CD14-positive monocyte (primary cell): ENCODE results near the gene COX6A2. TPM values are rescaled to one million over a fixed set of nuclear protein-coding genes. Genes with fewer than 3 reads are reported as not detected.

Experiments used
- DNase-seq, 3 donors: peaks; one replicate each; pipeline ENCODE4 v3.0.0-alpha.2; 2011 to 2022
- H2AFZ ChIP-seq: 2 replicates; pipeline ENCODE4 v1.6.0; 2012; ENCODE audit warnings: mild to moderate bottlenecking, low read depth, low read length, inconsistent platforms; ENCODE audit not compliant: insufficient read depth, poor library complexity, severe bottlenecking
- H3K27ac ChIP-seq, 2 donors: 1 replicate in 1 of 2; 2 replicates in 1 of 2; pipeline ENCODE4 v1.5.1; 2012 to 2013; ENCODE audit warnings: low read length in 2 of 2, control low read depth in 1 of 2, inconsistent platforms in 1 of 2, low read depth in 1 of 2, mild to moderate bottlenecking in 1 of 2
- H3K27me3 ChIP-seq, 2 donors: one replicate each; pipeline versions ENCODE4 v1.6.0 to v1.6.1; 2011 to 2013; ENCODE audit warnings: low read length in 2 of 2; ENCODE audit not compliant: control insufficient read depth in 2 of 2, insufficient read depth in 2 of 2
- H3K36me3 ChIP-seq, 2 donors: replicated peaks in 1 of 2; 1 replicate in 1 of 2; 2 replicates in 1 of 2; pipeline versions ENCODE4 v1.5.1 to v1.6.1; 2012 to 2013; ENCODE audit warnings: low read length in 2 of 2, control low read depth in 1 of 2, inconsistent platforms in 1 of 2, mild to moderate bottlenecking in 1 of 2; ENCODE audit not compliant: insufficient read depth in 2 of 2, control insufficient read depth in 1 of 2
- H3K4me1 ChIP-seq, 2 donors: 1 replicate in 1 of 2; 2 replicates in 1 of 2; pipeline versions ENCODE4 v1.5.1 to v1.6.1; 2012 to 2013; ENCODE audit warnings: low read length in 2 of 2, control low read depth in 1 of 2, inconsistent platforms in 1 of 2, mild to moderate bottlenecking in 1 of 2, moderate library complexity in 1 of 2; ENCODE audit not compliant: insufficient read depth in 2 of 2, control insufficient read depth in 1 of 2
- H3K4me2 ChIP-seq: replicated peaks from 2 replicates; pipeline ENCODE3; 2012; ENCODE audit warnings: low read length, moderate library complexity, mild to moderate bottlenecking; ENCODE audit not compliant: poor library complexity, severe bottlenecking; ENCODE audit errors: extremely low read depth
- H3K4me3 ChIP-seq, 3 experiments: fragments of 200-600 bp in 1 of 3; sonication (generic) in 1 of 3; replicated peaks in 1 of 3; 1 replicate in 2 of 3; 2 replicates in 1 of 3; pipeline ENCODE4 v1.5.1; 2011 to 2013; ENCODE audit warnings: low read length in 3 of 3, mild to moderate bottlenecking in 3 of 3, control low read depth in 2 of 3, low read depth in 2 of 3, inconsistent platforms in 1 of 3, moderate library complexity in 1 of 3
- H3K79me2 ChIP-seq: 2 replicates; pipeline ENCODE4 v1.6.0; 2012; ENCODE audit warnings: mild to moderate bottlenecking, control low read depth, inconsistent platforms, low read length, moderate library complexity; ENCODE audit not compliant: insufficient read depth
- H3K9ac ChIP-seq: 2 replicates; pipeline ENCODE4 v1.6.0; 2017; ENCODE audit warnings: low read length, mild to moderate bottlenecking; ENCODE audit not compliant: insufficient read depth, poor library complexity, severe bottlenecking
- H3K9me3 ChIP-seq, 2 donors: replicated peaks in 1 of 2; 1 replicate in 1 of 2; 2 replicates in 1 of 2; pipeline versions ENCODE4 v1.5.1 to v1.6.1; 2012 to 2013; ENCODE audit warnings: low read length in 2 of 2, control low read depth in 1 of 2; ENCODE audit not compliant: control insufficient read depth in 1 of 2, insufficient read depth in 1 of 2
- H4K20me1 ChIP-seq: 2 replicates; pipeline ENCODE4 v1.6.0; 2012; ENCODE audit warnings: mild to moderate bottlenecking, low read length, control low read depth, moderate library complexity; ENCODE audit not compliant: insufficient read depth
- H3K27ac Mint-ChIP-seq, 7 donors: one replicate each; pipeline ENCODE4 v1.8.0; 2020; ENCODE audit warnings: mild to moderate bottlenecking in 7 of 7, mixed read lengths in 7 of 7, moderate library complexity in 6 of 7, inconsistent platforms in 2 of 7
- H3K27me3 Mint-ChIP-seq, 3 donors: one replicate each; pipeline ENCODE4 v1.8.0; 2021 to 2022; ENCODE audit warnings: low read depth in 3 of 3, mild to moderate bottlenecking in 3 of 3, mixed read lengths in 3 of 3, moderate library complexity in 3 of 3, inconsistent platforms in 1 of 3
- H3K36me3 Mint-ChIP-seq, 2 donors: one replicate each; pipeline ENCODE4 v1.8.0; 2020; ENCODE audit warnings: mixed read lengths in 2 of 2, inconsistent platforms in 1 of 2, mild to moderate bottlenecking in 1 of 2
- H3K4me1 Mint-ChIP-seq: one replicate; pipeline ENCODE4 v1.8.0; 2020; ENCODE audit warnings: mild to moderate bottlenecking, mixed read lengths
- H3K4me3 Mint-ChIP-seq, 2 donors: one replicate each; pipeline ENCODE4 v1.8.0; 2020; ENCODE audit warnings: mild to moderate bottlenecking in 2 of 2, mixed read lengths in 2 of 2, moderate library complexity in 1 of 2
- H3K9me3 Mint-ChIP-seq, 7 donors: one replicate each; pipeline ENCODE4 v1.8.0; 2020 to 2022; ENCODE audit warnings: mixed read lengths in 7 of 7, mild to moderate bottlenecking in 6 of 7, moderate library complexity in 6 of 7, inconsistent platforms in 2 of 7
- WGBS: methylation state at CpG from one replicate; pipeline ENCODE4 v1.1.5; 2013; ENCODE audit warnings: missing lambda C conversion rate; ENCODE audit not compliant: insufficient coverage; 5-methylcytosine and 5-hydroxymethylcytosine counted together
- intact Hi-C, 2 donors: fragments of 100-400 bp; cut with micrococcal nuclease; formaldehyde crosslinking; loops; one replicate each; pipeline versions ENCODE4 v1.15.0 to v1.15.1; 2023
- polyA plus RNA-seq, 3 donors: library from polyadenylated mRNA; depleted of rRNA in 1 of 3; unstranded in 2 of 3; stranded (reverse) in 1 of 3; fragments of 300-500 nt in 2 of 3; fragments of >200 nt in 1 of 3; fragmentation: Illumina TruSeq in 2 of 3; gene quantifications; 1 replicate in 2 of 3; 2 replicates in 1 of 3; pipeline ENCODE4 v1.2.3, GENCODE V29; 2012 to 2021
- TF ChIP-seq, protein P1 (sequence below): fragments of 200-600 bp; IDR thresholded peaks from one replicate; pipeline ENCODE4 v1.8.0; 2022; ENCODE audit warnings: antibody characterized with exemption, mild to moderate bottlenecking

The COX6A2 gene
- polyA plus RNA-seq, 3 donors, result not detected

GRCh38 chr16:31467151-31467773 lies 39.1 kb upstream of the COX6A2 start:
- Mint-ChIP-seq H3K4me3 (no peak overlapping the region), H3K36me3 (peaks cover 43 to 53% of the 10 kb centered on the region in 2 donors), H3K27me3 (peaks cover 6 to 15% (median 14%) of the 10 kb centered on the region in 3 donors), H3K4me1 (peaks cover 25% of the 10 kb centered on the region), H3K27ac (peak overlapping the region in 1 of 7 donors; percentile 42), H3K9me3 (peaks cover 0 to 6% (median 0%) of the 10 kb centered on the region in 7 donors)
- Histone ChIP-seq H3K79me2 (no peaks in the 10 kb centered on the region), H3K9me3 (no peaks in the 10 kb centered on the region), H3K36me3 (peaks cover 29 to 53% of the 10 kb centered on the region in 2 donors), H4K20me1 (no peaks in the 10 kb centered on the region), H2AFZ (no peak overlapping the region), H3K9ac (no peak overlapping the region), H3K4me3 (no peak overlapping the region), H3K27me3 (peaks cover 0 to 10% of the 10 kb centered on the region in 2 donors), H3K27ac (no peak overlapping the region), H3K4me1 (peaks cover 6 to 8% of the 10 kb centered on the region in 2 donors), H3K4me2 (no peak overlapping the region)
- intact Hi-C loops, result no loop called here
- TF ChIP-seq, protein P1, sequence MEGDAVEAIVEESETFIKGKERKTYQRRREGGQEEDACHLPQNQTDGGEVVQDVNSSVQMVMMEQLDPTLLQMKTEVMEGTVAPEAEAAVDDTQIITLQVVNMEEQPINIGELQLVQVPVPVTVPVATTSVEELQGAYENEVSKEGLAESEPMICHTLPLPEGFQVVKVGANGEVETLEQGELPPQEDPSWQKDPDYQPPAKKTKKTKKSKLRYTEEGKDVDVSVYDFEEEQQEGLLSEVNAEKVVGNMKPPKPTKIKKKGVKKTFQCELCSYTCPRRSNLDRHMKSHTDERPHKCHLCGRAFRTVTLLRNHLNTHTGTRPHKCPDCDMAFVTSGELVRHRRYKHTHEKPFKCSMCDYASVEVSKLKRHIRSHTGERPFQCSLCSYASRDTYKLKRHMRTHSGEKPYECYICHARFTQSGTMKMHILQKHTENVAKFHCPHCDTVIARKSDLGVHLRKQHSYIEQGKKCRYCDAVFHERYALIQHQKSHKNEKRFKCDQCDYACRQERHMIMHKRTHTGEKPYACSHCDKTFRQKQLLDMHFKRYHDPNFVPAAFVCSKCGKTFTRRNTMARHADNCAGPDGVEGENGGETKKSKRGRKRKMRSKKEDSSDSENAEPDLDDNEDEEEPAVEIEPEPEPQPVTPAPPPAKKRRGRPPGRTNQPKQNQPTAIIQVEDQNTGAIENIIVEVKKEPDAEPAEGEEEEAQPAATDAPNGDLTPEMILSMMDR, result no peak
- no peak for DNase-seq
- 33% methylated on average over 1 of the region's 5 CpGs for whole genome bisulfite sequencing

GRCh38 chr16:31466381-31466841 lies 38.3 kb upstream of the COX6A2 start:
- WGBS, result 84% methylated on average over 17 of the region's 18 CpGs
- H3K9ac ChIP-seq, result no peak overlapping the region
- H3K27ac Mint-ChIP-seq, result peak overlapping the region in 1 of 7 donors; percentile 25

More at GRCh38 chr16:31466381-31466841, 38.3 kb upstream of the COX6A2 start:
- H3K9me3 Mint-ChIP-seq, result peaks cover 0 to 2% (median 0%) of the 10 kb centered on the region in 7 donors
- TF ChIP-seq, protein P1, result no peak
- intact Hi-C loops, result no loop called here
- Histone ChIP-seq H3K4me3 (no peak overlapping the region), H4K20me1 (no peaks in the 10 kb centered on the region), H3K36me3 (peaks cover 34 to 60% of the 10 kb centered on the region in 2 donors), H3K27ac (no peak overlapping the region), H2AFZ (no peak overlapping the region), H3K27me3 (peaks cover 0 to 4% of the 10 kb centered on the region in 2 donors), H3K4me2 (no peak overlapping the region), H3K79me2 (no peaks in the 10 kb centered on the region), H3K4me1 (peaks cover 0 to under 1% of the 10 kb centered on the region in 2 donors), H3K9me3 (no peaks in the 10 kb centered on the region)
- peaks cover 19% of the 10 kb centered on the region for H3K4me1 Mint-ChIP-seq
- peaks cover 6 to 8% (median 8%) of the 10 kb centered on the region in 3 donors for H3K27me3 Mint-ChIP-seq
- DNase-seq, result no peak
- H3K36me3 Mint-ChIP-seq, result peaks cover 49 to 60% of the 10 kb centered on the region in 2 donors
- peak overlapping the region; percentile 47 to 80 for H3K4me3 Mint-ChIP-seq
